Measurements from ENCODE around the gene MPV17.
"Not testable (repeated sequence)": the region's sequence is repeated elsewhere in the genome, so short reads cannot be mapped to it uniquely, and the experiment has no call there.

The MPV17 gene

GRCh38 chr2:27353762-27354596 is 31.1 kb upstream of the MPV17 start:
- DNase-seq (ENCODE audit: extremely low read depth, insufficient read length) = no peak
- Histone ChIP-seq H3K4me3 (replicated peaks; ENCODE audit: low read depth, low read length) (no peak overlapping the region), H3K36me3 (ENCODE audit: control insufficient read depth, insufficient read depth, low read length) (peaks cover 2% of the 10 kb centered on the region; the same call in 1 of the 2 replicates), H3K27me3 (replicated peaks; ENCODE audit: control insufficient read depth, insufficient read depth, low read length) (no peaks in the 10 kb centered on the region)
- TF ChIP-seq, protein P1, sequence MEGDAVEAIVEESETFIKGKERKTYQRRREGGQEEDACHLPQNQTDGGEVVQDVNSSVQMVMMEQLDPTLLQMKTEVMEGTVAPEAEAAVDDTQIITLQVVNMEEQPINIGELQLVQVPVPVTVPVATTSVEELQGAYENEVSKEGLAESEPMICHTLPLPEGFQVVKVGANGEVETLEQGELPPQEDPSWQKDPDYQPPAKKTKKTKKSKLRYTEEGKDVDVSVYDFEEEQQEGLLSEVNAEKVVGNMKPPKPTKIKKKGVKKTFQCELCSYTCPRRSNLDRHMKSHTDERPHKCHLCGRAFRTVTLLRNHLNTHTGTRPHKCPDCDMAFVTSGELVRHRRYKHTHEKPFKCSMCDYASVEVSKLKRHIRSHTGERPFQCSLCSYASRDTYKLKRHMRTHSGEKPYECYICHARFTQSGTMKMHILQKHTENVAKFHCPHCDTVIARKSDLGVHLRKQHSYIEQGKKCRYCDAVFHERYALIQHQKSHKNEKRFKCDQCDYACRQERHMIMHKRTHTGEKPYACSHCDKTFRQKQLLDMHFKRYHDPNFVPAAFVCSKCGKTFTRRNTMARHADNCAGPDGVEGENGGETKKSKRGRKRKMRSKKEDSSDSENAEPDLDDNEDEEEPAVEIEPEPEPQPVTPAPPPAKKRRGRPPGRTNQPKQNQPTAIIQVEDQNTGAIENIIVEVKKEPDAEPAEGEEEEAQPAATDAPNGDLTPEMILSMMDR (IDR thresholded peaks at IDR 0.05; ENCODE audit: insufficient read depth, low read length, poor library complexity, severe bottlenecking) = no peak

DNA sequence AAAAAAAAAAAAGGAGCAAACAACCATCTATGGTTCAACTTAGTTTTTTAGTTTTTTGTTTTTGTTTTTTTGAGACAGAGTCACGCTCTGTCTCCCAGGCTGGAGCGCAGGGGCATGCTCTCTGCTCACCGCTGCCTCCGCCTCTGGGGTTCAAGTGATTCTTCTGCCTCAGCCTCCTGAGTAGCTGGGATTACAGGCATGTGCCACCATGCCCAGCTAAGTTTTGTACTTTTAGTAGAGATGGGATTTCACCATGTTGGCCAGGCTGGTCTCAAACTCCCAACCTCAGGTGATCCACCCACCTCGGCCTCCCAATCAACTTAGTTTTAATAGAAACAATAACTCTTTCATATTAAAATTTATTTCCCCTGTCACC is 30.5 kb upstream of the MPV17 start:
- DNase-seq (ENCODE audit: extremely low read depth, insufficient read length); H3K4me3 ChIP-seq (replicated peaks; ENCODE audit: low read depth, low read length); H3K36me3 ChIP-seq (ENCODE audit: control insufficient read depth, insufficient read depth, low read length); H3K27me3 ChIP-seq (replicated peaks; ENCODE audit: control insufficient read depth, insufficient read depth, low read length): not testable (repeated sequence)

GRCh38 chr2:27351802-27352598 is 29.1 kb upstream of the MPV17 start:
- no peak for DNase-seq (ENCODE audit: extremely low read depth, insufficient read length)
- Histone ChIP-seq H3K36me3 (ENCODE audit: control insufficient read depth, insufficient read depth, low read length) (peaks cover 2% of the 10 kb centered on the region; the same call in 1 of the 2 replicates), H3K27me3 (replicated peaks; ENCODE audit: control insufficient read depth, insufficient read depth, low read length) (no peaks in the 10 kb centered on the region), H3K4me3 (replicated peaks; ENCODE audit: low read depth, low read length) (no peak overlapping the region)
- TF ChIP-seq, protein P1 (IDR thresholded peaks at IDR 0.05; ENCODE audit: insufficient read depth, low read length, poor library complexity, severe bottlenecking) = no peak

DNA sequence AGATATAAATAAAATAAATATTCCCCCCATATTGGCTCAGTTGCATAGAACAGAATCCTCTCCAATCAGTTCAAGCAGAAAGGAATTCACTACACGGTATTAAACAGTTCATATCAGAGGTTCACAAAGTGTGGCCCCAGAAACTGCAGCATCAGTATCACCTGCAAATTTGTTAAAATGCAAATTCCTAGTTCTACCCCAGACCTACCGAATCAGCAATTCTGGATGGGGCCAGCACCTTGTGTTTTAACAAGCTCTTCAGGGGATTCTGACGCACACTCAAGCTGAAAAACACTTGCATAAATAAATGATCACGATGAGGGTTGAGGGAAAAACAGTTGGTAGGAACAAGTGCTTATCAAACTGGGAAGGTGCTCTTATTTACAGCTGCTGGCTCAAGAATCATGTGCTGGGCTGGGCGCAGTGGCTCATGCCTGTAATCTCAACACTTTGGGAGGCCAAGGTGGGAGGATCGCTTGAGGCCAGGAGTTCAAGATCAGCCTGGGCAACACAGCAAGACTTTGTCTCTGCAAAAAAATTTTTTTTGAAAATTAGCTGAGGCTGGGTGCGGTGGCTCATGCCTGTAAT is 27.3 kb upstream of the MPV17 start:
- no peaks in the 10 kb centered on the region for H3K27me3 ChIP-seq (replicated peaks; ENCODE audit: control insufficient read depth, insufficient read depth, low read length)
- no peak overlapping the region for H3K4me3 ChIP-seq (replicated peaks; ENCODE audit: low read depth, low read length)
- H3K36me3 ChIP-seq (ENCODE audit: control insufficient read depth, insufficient read depth, low read length) = peaks cover 2% of the 10 kb centered on the region; the same call in 1 of the 2 replicates
- TF ChIP-seq, protein P1 (IDR thresholded peaks at IDR 0.05; ENCODE audit: insufficient read depth, low read length, poor library complexity, severe bottlenecking) = no peak
- DNase-seq (ENCODE audit: extremely low read depth, insufficient read length) = no peak

DNA sequence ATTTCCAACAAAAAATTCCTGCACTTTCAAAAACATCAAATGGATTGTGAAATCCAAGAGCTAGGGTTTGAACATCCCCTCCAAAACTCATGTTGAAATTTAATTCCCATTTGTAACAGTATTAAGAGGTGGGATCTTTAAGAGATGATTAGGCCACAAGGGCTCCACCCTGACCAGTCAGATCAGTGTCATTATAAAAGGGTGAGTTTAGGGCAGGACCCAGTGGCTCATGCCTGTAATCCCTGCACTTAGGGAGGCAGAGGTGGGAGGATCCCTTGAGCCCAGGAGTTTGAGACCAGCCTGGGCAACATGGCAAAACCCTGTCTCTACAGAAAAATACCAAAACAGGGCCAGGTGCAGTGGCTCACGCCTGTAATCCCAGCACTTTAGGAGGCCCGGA is 24.7 kb upstream of the MPV17 start:
- no peak overlapping the region for H3K4me3 ChIP-seq (replicated peaks; ENCODE audit: low read depth, low read length)
- TF ChIP-seq, protein P1 (IDR thresholded peaks at IDR 0.05; ENCODE audit: insufficient read depth, low read length, poor library complexity, severe bottlenecking) = no peak
- H3K36me3 ChIP-seq (ENCODE audit: control insufficient read depth, insufficient read depth, low read length) = peaks cover 4% of the 10 kb centered on the region
- DNase-seq (ENCODE audit: extremely low read depth, insufficient read length) = no peak
- no peaks in the 10 kb centered on the region for H3K27me3 ChIP-seq (replicated peaks; ENCODE audit: control insufficient read depth, insufficient read depth, low read length)

- peaks cover 23% of the 10 kb centered on the region for H3K36me3 ChIP-seq (ENCODE audit: control insufficient read depth, insufficient read depth, low read length)
- H3K4me3 ChIP-seq (replicated peaks; ENCODE audit: low read depth, low read length) = no peak overlapping the region
- DNase-seq (ENCODE audit: extremely low read depth, insufficient read length) = no peak
- TF ChIP-seq, protein P1 (IDR thresholded peaks at IDR 0.05; ENCODE audit: insufficient read depth, low read length, poor library complexity, severe bottlenecking) = no peak
- H3K27me3 ChIP-seq (replicated peaks; ENCODE audit: control insufficient read depth, insufficient read depth, low read length) = no peaks in the 10 kb centered on the region
Observed at GRCh38 chr2:27336173-27336572, 13.3 kb upstream of the MPV17 start.

Data from GM06990 (cell line).